Fibroblast of gingiva (primary cell): ENCODE measurements around the gene SPDYC.
"Not testable (repeated sequence)": the region's sequence is repeated elsewhere in the genome, so short reads cannot be mapped to it uniquely, and the experiment has no call there.

ENCODE experiments used
- DNase-seq: peaks from one replicate; pipeline ENCODE4 v3.0.0-alpha.2; 2011; ENCODE audit warnings: low read depth

SPDYC gene

DNA sequence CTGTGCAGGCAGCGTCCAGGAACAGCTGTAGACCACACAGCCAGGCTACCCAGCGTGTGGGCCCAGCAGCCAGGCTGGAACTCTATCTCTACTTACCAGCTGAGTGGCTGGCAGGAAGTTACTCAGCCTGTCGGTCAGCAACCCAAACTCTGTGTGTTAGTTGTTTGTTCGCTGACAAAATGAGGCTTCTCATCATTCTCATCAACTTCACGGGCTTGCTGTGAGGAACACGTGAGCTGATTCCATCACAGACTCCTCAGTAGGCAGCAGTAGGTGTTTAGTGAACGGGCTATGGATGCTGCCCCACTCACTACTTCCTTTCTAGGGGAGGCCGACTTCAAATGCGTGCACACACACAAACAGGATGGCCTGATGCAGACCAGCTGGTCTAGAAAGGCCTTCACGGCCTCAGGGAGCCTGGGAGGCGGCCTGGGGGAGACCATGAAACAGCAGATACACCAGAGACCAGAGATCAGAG is 830 bp upstream of the SPDYC start:
- DNase-seq = no peak

DNA sequence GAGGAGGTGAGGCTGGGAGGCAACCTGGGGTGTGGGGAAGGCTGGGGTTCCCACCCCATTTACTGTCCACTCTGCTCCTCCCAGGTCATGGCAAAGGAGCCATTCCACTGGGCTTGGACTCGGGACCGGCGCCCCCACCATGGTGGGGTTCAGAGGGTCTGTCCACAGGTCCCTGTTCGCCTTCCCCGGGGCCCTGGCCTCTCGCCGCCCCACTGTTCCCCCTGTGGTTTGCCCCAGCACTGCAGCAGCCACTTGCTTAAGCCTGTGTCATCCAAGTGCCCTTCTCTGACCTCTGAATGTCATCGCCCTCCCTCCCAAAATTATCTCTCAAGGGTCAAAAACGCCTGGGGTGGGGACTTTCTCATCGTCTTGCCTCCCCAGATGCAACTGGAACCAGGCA is 2.6 kb downstream of the SPDYC start:
- no peak for DNase-seq

DNA sequence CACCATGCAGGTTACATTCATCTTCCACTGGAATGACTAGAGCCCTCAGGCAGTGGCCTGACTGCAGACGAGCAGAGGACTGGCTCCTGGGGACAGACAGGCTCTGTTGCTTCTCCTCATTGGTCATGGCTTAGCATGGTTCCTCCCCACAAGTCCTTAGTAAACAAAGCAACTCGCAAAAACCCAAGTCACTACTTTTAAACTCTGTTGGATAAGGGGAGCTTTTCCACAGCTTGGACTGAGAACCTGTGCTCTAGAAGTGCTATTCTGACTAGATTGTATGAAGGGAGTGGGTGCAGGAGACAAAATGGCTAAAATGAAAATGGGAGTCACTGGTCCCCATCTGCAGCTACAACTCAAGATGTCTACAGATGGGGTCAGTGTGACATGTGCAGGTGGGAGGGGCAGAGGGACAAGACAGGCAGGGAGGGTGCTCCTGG is 4.6 kb downstream of the SPDYC start:
- DNase-seq = not testable (repeated sequence)

DNA sequence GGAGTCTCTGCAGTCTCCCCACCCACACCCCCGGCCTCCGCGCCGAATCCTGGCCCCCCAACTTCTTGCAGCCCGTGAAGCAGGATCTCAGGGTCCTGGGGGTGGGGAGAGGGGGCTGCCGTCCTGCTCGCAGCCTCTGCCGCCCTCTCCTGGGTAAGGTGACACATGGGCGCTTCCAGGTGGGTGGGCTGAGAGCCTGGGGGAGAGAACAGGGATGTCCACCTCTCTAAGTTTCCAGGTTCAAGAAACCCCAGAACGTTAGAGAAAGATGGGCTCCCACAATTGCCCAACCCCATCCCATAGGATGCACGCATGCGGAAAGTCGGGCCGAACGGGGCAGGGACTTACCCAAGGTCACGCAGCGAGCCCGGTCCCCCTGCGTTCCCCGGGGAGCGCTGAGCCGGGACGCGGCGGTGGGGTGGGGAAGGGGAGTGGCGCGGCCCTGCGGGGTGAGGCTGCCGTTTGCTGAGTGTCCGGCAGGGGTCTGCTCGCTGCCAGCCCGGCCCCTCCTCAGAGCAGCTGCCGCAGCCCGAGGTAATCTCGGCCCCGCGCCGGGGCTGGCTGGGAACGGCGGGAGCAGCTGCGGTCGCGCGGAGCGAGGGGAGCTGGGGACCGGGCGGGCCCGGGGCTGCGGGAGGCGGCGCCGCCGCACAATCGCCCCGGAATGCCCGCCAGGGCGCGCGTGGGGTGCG is 11.0 kb downstream of the SPDYC start:
- peak; percentile 46 for DNase-seq

DNA sequence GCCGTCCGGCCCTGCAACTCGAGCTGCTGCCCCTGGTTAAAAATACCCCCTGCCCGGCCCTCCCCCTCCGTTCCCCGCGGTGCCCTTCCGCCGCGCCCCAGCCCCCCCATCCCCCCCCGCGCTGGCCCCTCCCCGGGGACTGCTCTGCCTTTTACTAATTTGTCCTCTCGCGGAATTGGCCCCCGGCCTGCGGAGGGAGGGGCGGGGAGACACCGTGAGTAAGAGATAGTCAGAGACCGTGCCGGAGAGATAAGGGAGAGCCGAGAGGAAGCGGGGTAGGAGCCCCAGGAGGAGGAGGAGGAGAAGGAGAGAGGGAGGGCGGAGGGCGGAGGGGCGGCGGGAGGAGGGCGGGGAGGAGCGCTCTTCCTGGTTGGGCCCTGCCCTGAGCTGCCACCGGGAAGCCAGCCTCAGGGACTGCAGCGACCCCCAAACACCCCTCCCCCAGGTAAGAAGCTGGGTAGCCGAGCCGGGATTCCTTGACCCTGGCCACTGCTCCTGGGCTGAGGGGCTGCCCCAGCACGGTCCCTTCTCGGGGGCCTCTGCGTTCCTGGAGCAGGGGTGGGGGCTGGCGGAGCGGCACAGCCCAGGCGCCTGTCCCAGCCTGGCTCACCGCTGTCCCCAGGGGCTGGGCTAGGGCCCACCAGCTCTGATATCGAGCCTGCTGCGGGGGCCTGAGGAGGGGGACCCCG is 11.7 kb downstream of the SPDYC start, which contains the start of gene CAPN1:
Gene CAPN1 (plus strand): TSS at position 360 of the 689 bp plus-strand sequence. CDS start 774 bp downstream, outside the sequence.
- peak; percentile 70 for DNase-seq

DNA sequence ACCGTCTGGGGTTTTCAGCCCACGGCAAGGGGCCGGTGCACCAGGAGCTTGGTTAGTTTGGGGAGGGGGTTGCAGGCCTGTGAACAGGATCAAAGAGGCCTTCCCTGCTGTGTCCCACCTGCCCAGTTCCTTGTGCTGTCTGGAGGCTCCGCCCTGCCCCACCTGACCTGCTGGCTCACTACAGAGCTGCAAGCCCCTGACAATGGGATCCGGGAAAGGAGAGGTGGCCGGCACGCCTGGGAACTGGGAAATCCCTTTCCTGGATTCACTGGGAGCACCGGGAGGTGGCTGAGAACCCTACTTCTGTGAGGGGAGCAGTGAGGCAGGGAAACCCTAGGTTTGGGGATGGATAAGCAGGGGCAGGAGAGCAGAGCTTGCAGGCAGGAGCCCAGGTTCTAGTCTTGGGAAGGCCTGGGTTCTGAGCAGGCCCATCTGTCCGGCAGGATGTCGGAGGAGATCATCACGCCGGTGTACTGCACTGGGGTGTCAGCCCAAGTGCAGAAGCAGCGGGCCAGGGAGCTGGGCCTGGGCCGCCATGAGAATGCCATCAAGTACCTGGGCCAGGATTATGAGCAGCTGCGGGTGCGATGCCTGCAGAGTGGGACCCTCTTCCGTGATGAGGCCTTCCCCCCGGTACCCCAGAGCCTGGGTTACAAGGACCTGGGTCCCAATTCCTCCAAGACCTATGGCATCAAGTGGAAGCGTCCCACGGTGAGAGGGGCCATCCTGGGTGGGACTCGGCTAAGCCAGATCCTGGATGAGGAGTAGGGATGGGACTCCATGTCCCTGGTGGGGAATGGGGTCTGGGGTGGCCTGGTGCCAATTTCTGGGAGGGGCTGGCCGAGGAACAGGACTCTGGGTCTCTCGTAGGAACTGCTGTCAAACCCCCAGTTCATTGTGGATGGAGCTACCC is 12.5 kb downstream of the SPDYC start:
- no peak for DNase-seq

DNA sequence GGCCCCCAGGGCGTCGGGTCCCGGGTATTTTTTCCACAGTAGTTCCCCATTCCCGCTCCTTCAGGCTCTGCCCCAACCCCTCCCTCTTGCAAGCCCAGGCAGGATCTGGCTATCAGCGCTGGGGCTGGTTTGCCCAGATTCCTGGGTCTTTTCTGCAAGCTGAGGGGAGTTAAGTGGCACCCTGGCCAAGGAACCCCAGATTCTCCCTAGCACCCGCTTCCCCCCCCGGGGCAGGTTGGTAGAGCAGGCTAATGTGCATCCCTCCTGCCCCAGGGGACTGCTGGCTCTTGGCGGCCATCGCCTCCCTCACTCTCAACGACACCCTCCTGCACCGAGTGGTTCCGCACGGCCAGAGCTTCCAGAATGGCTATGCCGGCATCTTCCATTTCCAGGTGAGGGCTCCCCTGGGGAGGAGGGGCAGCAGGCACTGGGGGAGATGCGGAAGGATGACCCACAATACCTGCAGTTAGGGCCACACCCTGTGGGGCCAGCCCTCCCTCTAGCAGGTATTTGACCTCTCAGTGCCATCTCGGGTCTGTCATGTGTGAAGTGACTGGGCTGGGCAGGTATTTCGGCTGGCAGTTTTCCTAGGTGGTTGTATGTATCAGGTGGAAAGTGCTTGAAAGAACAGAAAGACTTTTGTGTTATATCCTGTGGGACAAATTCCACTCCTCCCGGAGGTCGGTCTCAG is 13.3 kb downstream of the SPDYC start:
- DNase-seq = no peak

DNA sequence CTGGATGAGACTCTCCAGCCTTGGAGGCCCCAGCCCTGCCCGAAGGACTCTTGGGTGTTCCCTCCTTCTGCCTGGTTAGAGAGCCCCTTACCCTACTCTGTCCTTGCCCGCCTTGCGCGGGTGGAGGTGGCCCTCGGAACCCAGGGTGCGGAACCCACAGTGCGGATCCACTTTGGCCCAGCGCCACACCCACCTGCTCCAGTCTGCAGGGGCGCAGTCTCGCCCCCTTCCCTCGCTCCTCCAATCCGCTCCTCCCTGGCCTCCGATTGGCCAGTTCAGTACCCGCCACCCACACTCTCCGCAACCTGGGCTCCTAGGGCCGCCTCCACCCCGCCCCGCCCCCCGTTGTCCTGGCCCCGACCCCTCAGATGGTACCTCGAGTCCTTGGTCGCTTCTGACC is 14.1 kb downstream of the SPDYC start:
- no peak for DNase-seq

DNA sequence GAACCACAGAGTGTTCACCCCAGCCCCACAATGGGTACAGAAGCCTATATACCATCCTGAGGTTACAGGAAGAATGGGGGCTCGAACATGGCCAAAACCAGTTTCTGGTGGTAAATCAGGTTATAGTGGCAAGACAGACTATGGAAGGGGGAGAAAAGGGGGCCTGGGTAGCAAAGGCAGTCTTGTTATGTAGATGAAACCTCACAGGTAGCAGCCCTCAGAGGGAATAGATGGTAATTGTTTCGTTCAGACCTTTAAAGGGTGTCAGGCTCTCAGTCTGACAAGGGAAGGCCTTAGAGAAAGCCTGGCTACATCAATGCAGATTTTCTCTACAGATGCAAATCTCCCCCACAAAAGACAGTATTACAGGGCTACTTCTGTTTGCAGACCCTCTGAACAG is 15.1 kb downstream of the SPDYC start:
- no peak for DNase-seq

DNA sequence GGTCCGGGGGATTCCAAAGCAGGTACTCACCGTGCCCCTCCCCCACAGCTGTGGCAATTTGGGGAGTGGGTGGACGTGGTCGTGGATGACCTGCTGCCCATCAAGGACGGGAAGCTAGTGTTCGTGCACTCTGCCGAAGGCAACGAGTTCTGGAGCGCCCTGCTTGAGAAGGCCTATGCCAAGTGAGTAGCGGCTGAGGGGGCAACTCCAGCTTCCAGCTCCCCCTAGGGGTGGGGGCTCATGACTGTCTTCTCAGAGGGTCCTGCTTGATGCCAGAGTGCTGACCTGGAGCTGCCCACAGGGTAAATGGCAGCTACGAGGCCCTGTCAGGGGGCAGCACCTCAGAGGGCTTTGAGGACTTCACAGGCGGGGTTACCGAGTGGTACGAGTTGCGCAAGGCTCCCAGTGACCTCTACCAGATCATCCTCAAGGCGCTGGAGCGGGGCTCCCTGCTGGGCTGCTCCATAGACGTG is 15.9 kb downstream of the SPDYC start:
- DNase-seq = no peak

DNA sequence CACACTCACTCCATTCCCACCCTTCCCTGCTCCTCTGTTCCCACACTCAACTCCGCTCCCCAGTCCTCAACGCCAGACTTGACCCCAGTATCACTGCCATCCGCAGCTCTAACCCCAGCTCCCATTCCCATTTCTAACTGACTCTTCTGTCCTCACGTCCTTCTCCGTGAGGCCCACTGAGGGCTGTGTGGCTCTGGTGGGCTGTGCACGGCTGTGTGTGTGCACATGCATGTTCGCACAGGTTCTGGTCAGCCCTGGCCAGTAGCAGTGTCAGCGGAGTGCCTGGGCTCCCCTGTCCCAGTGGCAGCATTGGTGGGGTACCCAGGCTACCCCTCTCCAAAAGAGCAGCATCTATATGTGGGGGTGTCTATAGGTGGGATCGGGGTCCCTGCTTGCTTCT is 16.7 kb downstream of the SPDYC start:
- DNase-seq = no peak

DNA sequence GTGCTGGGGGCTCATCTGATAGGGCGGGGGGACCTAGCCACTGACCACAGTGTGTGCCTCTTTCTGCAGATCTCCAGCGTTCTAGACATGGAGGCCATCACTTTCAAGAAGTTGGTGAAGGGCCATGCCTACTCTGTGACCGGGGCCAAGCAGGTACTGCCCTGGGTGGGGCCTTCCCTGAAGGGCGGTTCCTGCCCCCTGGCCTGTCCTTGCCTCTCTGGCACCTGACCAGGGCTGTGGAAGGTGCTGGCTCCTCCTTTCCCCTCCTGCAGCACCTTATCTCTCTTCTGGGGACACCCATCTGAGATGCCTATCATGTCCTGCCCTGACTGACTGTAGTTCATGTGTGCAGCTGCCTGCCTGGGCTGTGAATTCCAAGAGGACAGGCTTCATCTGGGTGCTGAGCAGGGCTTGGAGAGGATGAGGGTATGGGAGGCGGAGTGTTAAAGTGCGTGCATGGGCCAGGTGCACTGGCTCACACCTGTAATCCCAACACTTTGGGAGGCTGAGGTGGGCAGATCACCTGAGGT is 17.2 kb downstream of the SPDYC start:
- DNase-seq = no peak

DNA sequence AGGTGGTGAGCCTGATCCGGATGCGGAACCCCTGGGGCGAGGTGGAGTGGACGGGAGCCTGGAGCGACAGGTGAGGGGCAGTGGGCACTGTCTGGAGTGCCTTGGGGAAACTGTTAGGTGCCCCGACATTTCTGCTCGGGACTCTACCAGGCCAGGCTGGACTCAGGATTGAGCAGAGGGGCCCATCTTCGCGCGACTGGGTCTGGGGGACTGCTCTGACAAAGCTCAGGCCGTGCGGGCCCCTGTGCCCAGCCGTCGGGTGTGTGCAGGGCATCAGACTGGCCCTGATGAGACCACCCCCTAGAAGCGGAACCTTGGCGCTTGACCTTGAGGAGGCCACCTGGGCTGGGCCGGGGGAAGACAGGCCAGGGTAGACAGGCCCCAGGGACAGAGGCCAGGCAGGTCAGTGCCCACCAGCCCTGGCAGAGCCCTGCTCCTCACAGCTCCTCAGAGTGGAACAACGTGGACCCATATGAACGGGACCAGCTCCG is 18.0 kb downstream of the SPDYC start:
- no peak for DNase-seq

DNA sequence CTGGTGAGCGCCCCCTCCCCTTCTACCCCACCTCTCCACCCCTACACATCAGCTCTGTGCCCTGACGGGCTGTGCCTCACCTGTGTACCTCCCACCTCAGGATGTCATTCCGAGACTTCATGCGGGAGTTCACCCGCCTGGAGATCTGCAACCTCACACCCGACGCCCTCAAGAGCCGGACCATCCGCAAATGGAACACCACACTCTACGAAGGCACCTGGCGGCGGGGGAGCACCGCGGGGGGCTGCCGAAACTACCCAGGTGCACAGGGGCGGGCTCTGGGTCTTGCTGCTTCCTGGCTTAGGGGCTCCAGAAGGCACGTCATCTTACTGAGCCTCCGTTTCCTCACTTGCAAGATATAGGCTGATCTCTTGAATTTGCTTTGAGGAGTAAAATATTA is 18.5 kb downstream of the SPDYC start:
- no peak for DNase-seq

DNA sequence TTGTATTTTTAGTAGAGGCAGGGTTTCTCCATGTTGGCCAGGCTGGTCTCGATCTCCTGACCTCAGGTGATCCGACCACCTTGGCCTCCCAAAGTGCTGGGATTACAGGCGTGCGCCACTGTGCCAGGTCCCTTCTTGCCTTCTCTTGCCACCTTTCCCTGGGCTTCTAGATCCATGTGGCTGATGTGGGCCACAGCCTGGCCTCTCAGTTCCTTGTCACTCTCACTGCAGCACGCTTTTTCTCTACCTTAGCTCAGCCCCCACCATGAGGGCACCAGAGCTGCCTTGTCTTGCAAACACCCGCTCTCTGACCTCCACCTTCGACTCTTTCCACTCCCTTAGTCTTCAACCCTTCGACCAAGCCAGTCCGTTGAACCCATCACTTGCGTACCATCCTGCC is 19.2 kb downstream of the SPDYC start:
- no peak for DNase-seq

DNA sequence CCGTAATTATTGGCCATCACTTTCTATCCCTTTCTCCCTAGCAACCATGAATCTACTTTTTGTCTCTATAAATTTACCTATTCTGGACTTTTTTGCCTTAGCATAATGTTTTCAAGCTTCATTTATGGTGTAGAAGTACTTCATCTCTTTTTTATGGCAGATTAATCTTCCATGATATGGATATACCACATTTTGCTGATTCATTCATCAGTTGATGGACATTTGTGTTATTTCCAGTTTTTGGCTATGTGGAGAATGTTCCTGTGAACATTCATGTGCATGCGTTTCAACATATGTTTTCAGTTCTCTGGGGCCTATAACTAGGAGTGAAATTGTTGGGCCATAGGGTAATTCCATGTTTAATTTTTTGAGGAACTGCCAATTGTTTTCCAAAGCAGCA is 24.5 kb downstream of the SPDYC start:
- no peak for DNase-seq

DNA sequence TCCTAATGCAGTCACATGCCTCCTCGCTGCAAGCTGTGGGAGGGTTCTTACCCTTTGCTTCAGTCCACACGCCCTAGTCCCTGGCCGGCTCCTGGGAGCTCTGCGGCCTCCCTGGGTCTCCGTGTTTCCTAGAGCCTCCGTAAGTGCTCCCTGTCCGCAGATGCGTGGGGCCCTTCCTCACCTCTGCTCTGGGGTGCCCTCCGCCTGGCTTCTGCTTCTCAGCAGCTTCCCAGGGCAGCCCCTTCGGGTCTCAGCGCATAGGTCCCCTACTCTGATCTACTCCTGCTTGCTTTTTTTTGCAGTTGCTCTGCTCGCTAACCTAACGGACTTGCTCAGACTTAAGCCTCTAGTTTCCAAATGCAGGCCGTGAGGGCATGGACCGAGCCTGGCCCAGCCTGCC is 34.1 kb downstream of the SPDYC start:
- DNase-seq = no peak

DNA sequence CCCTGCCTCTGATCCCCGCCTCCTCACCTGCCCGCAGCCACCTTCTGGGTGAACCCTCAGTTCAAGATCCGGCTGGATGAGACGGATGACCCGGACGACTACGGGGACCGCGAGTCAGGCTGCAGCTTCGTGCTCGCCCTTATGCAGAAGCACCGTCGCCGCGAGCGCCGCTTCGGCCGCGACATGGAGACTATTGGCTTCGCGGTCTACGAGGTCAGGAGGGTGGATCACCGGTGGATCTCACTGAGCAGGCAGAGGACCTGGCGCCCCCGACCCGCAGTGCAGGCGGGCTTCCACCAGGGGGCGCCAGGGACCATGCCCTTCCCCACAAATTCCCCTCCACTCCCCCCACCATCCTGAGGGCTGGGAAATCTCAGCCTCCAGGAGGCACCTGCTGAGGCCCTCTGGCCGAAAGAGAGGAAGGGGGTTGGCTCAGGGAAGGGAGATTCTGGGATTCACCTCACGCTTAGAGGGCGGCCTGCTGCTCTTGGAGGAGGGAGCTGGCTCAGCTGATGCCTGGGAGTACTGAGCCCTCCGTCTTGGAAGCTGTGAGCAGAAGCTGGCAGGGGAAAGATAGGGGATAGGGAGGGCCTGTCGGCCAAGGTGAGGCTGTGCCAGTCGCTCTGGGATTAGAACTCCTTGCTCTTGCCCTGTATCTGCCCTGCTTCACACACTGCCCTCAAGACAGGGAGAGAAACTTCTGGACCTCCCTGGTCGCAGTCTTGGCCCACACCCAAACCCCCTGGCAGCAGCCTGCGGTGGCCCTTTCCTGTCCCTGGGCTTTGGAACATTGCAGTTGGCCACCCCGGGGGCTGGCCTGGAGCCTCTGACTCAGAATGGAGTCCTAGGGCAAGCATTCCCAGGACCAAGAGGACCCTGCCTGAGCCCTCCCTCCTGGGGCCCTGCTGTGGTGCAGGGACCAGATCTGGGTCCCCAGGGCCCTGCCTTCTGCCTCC is 34.9 kb downstream of the SPDYC start:
- DNase-seq = no peak

DNA sequence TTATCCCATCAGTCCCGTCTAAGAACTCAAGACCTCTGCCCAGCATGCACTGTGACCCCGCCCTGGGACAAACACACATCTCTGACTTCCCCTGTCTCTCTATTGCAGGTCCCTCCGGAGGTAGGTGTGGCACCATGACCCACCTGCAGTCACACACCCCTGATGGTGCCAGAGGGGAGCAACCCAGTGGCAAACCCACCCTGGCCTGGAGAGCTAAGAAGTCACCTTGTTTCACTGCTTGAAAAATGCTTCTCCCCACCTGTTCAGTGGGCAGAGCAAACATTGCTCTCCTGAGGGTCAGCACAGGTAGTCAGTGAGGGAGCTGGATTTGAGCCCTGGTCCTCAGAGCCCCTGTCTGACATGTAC is 35.6 kb downstream of the SPDYC start:
- no peak for DNase-seq

DNA sequence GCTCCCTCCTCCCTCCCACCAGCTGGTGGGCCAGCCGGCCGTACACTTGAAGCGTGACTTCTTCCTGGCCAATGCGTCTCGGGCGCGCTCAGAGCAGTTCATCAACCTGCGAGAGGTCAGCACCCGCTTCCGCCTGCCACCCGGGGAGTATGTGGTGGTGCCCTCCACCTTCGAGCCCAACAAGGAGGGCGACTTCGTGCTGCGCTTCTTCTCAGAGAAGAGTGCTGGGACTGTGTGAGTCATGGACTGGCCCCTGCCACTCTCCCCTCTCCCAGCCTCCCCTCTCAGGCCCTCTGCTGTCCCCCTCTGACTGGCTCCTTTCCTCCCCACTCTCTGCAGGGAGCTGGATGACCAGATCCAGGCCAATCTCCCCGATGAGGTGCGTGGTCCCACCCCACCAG is 36.4 kb downstream of the SPDYC start:
- no peak for DNase-seq
